ENCODE measurements around the gene IL32.
A peak's percentile ranks its signal among the peaks of the same experiment; 100 is the strongest.

The IL32 gene

GRCh38 chr16:3065069-3065741 lies at the start of gene IL32:
TSS of gene IL32 (plus strand) at chr16:3065640. CDS start at chr16:3065812, 172 bp downstream.
- peak in 1 of 2 donors; percentile 68 for DNase-seq (ENCODE audit: low read depth in 1 of 2, low spot score in 1 of 2)

DNA sequence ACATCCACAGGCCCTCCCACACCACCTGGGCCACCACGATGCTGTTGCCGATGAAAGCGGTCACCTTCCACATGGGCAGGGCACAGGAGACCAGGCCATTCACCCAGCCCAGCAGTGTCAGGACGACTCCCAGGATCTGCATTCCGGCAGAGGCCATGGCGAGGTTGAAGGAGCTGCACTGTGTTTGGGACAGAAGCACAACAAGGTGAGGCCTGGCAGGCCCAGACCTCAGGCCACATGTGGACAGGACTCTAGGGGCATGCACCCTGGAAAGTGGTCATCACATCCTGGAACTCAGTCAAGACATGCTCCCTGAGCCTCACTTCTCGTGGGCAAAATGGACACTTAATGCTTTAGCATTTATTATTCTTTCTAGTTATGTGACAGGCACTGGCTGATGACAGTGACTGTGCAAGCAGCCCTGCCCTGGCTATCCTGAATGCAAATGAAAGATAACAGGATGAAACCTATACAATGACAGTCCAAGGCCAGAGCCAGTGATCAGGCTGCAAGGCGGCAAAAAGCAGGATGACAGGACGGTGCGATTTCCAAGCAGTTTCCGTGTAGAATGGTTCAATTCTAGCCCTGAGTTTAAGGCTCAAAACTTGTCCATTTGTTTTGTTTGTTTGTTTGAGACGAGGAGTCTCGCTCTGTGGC lies 49.4 kb upstream of the IL32 start:
- DNase-seq (ENCODE audit: low read depth in 1 of 2, low spot score in 1 of 2) = no peak

DNA sequence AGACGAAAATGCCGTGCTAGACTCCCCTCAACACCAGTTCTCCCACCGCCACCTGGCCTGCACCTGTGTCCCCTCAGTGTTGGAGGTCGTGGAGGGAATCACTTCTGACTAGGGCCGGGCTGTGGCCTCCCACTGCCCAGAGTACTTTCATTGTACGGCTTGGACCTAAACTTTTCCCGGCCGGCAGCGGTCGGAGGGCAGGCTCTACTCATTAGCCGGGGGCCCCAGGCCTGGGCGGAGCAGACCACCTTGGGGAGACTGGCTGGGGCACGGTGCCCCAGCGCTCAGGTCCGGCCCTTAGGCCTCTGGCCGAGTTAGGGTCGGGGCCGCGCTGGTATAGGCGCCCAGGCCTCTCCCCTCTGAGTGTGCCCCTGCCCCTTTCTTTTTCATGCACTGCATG lies 48.1 kb upstream of the IL32 start:
- DNase-seq (ENCODE audit: low read depth in 1 of 2, low spot score in 1 of 2) = no peak

- no peak for DNase-seq (ENCODE audit: low read depth in 1 of 2, low spot score in 1 of 2)
Observed at GRCh38 chr16:3017794-3018506, 47.5 kb upstream of the IL32 start, which contains the start of gene CLDN6. TSS of gene CLDN6 (minus strand) at chr16:3018183. CDS start at chr16:3016021, 2,162 bp downstream.

DNA sequence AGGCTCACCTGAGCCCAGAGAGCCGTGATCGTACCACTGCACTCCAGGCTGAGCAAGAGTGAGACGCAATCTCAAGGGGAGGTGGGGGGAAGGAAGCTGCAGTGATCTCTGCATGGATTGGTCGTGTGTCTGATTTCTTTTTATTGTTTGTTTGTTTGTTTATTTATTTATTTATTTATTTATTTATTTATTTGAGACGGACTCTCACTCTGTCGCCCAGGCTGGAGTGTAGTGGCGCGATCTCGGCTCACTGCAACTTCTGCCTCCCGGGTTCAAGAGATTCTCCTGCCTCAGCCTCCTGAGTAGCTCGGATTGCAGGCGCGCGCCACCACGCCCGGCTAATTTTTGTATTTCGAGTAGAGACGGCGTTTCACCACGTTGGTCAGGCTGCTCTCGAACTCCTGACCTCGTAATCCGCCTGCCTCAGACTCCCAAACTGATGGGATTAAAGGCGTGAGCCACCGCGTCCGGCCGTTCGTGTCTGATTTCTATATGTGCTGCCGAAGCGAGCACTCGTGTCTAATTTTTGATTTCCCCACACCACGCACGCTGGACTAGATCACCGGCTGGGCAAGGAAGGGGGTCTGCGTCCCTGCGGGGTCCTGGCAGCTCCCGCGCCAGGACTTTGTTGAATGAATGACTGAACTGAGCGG lies 45.7 kb upstream of the IL32 start:
- no peak for DNase-seq (ENCODE audit: low read depth in 1 of 2, low spot score in 1 of 2)

GRCh38 chr16:3020247-3020603 lies 45.2 kb upstream of the IL32 start, which contains the start of gene TNFRSF12A:
TSS of gene TNFRSF12A (plus strand) at chr16:3020368. CDS start at chr16:3020398, 30 bp downstream.
- DNase-seq (ENCODE audit: low read depth in 1 of 2, low spot score in 1 of 2) = peak in 1 of 2 donors; percentile 46

DNA sequence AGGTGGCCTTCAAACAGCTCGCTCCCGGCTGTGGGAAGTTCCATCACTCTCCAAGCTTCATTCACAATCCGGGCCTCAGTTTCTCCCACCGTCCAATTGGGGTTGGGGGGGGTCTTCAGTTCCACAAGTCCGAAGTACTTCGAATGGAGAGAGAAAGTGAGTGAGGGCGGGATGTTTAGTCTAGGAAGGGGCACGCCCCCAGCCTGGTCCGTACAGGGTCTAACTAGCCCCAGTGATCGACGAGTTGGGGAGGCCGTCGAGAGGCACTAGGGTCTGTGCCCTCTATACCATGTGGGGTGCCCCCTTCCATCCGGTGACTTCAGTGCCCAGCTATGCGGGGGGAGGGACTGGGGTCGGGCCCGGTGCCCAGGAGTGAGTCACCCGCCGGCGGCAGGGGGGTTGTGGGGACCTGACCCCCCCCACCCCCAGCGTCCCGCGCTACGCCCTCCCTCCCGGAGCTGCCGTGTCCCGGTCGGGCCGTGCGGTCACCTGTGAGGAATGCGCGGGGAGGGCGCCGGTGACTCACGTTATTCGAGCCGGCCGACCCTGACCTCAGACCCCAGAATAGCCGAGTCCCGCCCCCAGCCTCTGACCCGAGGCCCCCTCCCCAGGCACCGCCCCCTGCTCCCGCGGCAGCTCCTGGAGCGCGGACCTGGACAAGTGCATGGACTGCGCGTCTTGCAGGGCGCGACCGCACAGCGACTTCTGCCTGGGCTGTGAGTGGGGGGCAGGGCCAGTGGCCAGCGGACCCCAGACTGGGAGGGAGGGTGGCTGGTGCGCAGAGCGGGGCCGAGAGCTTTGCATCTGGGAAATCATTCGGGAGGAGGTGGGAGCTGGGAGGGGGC lies 44.6 kb upstream of the IL32 start:
- peak in 1 of 2 donors; percentile 23 for DNase-seq (ENCODE audit: low read depth in 1 of 2, low spot score in 1 of 2)

DNA sequence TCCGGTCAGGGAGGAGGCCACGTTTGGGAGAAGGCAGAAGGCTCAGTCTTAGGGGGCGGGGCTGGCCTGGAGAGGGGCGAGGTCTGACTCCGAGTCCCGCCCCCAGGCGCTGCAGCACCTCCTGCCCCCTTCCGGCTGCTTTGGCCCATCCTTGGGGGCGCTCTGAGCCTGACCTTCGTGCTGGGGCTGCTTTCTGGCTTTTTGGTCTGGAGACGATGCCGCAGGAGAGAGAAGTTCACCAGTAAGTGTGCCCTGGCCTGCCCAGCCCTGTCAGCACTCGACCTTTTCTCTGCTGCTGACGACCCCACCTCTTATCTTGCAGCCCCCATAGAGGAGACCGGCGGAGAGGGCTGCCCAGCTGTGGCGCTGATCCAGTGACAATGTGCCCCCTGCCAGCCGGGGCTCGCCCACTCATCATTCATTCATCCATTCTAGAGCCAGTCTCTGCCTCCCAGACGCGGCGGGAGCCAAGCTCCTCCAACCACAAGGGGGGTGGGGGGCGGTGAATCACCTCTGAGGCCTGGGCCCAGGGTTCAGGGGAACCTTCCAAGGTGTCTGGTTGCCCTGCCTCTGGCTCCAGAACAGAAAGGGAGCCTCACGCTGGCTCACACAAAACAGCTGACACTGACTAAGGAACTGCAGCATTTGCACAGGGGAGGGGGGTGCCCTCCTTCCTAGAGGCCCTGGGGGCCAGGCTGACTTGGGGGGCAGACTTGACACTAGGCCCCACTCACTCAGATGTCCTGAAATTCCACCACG lies 43.8 kb upstream of the IL32 start:
- peak in 1 of 2 donors; percentile 84 for DNase-seq (ENCODE audit: low read depth in 1 of 2, low spot score in 1 of 2)

- DNase-seq (ENCODE audit: low read depth in 1 of 2, low spot score in 1 of 2) = peak; percentile 82 to 84
Observed at GRCh38 chr16:3022208-3022683, 43.2 kb upstream of the IL32 start.

- DNase-seq (ENCODE audit: low read depth in 1 of 2, low spot score in 1 of 2) = no peak
Observed at GRCh38 chr16:3022684-3023414, 42.6 kb upstream of the IL32 start.

GRCh38 chr16:3023415-3023668 lies 42.1 kb upstream of the IL32 start:
- DNase-seq (ENCODE audit: low read depth in 1 of 2, low spot score in 1 of 2) = peak in 1 of 2 donors; percentile 5

DNA sequence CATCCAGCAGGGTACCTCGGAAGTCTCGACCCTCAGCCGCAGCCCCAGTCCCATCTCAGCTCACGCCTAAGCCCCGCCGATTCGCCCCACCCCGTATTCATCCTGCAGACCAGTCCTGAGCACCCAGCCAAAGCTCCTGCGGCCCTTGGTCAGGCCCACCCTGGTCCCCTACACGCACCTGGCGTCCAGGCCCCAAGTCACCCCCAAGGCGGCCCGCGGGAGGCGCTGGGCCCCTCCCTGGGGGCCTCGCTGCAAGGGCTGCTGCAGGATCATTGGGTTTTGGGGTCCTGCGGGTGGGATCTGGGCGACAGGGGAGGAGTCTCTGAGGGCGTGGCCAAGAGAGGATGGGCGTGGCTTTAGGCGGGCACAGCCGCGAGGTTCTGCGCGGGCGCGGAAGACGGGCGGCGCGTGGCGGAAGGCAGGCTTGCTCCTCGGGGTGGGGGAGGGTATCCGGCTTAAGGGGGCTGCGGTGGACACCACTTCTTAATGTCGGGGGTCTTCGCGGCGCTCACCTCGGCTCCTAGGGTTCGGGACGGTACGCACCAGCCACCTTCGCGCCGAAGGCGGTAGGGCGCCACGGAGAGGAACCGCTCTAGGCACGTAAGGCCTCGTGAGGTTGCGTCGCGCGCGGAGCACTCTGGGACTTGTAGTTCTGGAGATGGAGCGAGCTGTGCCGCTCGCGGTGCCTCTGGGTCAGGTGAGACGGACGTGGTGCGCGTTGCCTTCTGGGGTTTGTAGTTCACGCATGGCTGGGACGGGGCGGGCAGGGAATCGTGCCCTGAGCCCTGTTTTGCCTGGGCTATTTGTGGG lies 41.6 kb upstream of the IL32 start, which contains the start of the genes HCFC1R1 and THOC6:
HCFC1R1 (minus strand) TSS at position 274 of the 810 bp plus-strand sequence; CDS start at position 273, 1 bp downstream.
THOC6 (plus strand) TSS at position 367 of the 810 bp plus-strand sequence; CDS start at position 659, 292 bp downstream.
- DNase-seq (ENCODE audit: low read depth in 1 of 2, low spot score in 1 of 2) = peak; percentile 91 to 93

DNA sequence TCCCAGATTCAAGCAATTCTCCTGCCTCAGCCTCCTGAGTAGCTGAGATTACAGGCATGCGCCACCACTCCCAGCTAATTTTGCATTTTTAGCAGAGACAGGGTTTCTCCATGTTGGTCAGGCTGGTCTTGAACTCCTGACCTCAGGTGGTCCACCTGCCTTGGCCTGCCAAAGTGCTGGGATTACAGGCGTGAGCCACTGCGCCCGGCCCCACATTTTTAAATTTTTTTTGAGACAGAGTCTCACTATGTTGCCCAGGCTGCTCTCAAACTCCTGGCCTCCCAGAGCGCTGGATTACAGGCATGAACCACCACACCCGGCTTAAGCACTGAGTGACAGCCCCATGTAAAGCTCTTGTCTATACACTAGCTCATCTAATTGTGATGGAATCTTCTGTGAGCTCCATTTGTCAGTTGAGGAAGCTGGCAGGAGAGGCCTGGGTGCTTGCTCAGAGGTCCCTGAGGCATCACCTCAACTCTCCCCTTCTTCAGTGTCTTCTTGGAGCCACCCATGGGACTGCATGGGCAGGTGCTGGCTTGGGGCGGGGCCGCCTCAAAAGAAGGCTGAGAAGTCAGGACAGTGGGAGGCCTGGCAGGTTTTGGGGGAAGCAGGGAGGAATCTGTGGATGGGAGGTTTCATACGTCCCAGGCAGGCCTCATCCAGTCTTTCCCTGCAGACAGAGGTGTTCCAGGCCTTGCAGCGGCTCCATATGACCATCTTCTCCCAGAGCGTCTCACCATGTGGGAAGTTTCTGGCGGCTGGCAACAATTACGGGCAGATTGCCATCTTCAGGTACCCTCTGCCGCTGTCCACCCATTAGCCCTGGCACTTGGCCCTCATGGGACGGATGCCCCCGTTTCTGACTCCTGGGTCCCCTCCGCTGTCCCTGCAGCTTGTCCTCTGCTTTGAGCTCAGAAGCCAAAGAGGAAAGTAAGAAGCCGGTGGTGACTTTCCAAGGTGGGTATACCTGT lies 40.1 kb upstream of the IL32 start:
- DNase-seq (ENCODE audit: low read depth in 1 of 2, low spot score in 1 of 2) = no peak

DNA sequence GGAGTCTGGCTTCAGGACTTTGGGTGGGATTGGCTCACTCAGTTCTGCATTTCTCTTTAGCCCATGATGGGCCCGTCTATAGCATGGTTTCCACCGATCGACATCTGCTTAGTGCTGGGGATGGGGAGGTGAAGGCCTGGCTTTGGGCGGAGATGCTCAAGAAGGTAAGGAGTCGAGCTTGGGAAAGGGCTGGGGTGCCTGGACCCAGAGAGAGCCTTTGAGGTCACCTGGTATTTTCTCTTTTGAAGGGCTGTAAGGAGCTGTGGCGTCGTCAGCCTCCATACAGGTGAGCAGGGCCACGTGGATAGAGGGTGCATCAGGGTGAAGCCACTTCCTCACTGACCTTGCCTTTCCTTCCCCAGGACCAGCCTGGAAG lies 39.4 kb upstream of the IL32 start:
- DNase-seq (ENCODE audit: low read depth in 1 of 2, low spot score in 1 of 2) = no peak

- DNase-seq (ENCODE audit: low read depth in 1 of 2, low spot score in 1 of 2) = no peak
Observed at GRCh38 chr16:3026609-3027488, 38.6 kb upstream of the IL32 start.

- DNase-seq (ENCODE audit: low read depth in 1 of 2, low spot score in 1 of 2) = no peak
Observed at GRCh38 chr16:3027489-3027795, 38.0 kb upstream of the IL32 start.
